Uterus (tissue), 2 donors: ENCODE measurements around the gene RPS6KC1.

Source experiments
- POLR2A ChIP-seq, 2 donors: fragments of 450-650 bp; IDR thresholded peaks; one replicate each; pipeline ENCODE4 v1.6.1; 2016; ENCODE audit warnings: antibody characterized with exemption in 2 of 2, mild to moderate bottlenecking in 1 of 2, moderate library complexity in 1 of 2
- TF ChIP-seq, protein P1 (sequence below), 4 experiments: fragments of 200-600 bp in 2 of 4; fragments of 450-650 bp in 2 of 4; sonication (generic) in 2 of 4; IDR thresholded peaks; one replicate each; pipeline ENCODE4 v1.5.1; 2016 to 2019; ENCODE audit warnings: antibody characterized with exemption in 4 of 4, mild to moderate bottlenecking in 2 of 4, moderate library complexity in 1 of 4

DNA sequence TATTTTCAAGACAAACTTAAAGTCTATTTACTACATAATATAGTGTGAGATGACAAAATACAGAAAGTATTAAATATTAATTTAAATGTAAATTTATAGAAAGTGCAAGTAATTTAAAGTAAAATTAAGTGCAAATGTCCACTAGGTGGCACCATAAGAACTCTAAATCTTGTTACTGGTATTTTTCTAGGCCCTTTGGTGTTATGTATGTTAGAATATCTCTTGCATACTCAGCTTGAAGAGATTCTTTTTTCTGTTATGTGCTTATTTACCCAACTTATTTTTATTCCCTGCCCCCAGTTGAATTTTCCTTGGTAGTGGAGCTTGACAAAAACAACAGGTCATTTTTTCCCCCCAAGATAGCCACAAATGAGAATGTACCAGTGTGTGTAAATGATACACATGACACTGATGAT is 71.5 kb downstream of the RPS6KC1 start:
- TF ChIP-seq, protein P1, sequence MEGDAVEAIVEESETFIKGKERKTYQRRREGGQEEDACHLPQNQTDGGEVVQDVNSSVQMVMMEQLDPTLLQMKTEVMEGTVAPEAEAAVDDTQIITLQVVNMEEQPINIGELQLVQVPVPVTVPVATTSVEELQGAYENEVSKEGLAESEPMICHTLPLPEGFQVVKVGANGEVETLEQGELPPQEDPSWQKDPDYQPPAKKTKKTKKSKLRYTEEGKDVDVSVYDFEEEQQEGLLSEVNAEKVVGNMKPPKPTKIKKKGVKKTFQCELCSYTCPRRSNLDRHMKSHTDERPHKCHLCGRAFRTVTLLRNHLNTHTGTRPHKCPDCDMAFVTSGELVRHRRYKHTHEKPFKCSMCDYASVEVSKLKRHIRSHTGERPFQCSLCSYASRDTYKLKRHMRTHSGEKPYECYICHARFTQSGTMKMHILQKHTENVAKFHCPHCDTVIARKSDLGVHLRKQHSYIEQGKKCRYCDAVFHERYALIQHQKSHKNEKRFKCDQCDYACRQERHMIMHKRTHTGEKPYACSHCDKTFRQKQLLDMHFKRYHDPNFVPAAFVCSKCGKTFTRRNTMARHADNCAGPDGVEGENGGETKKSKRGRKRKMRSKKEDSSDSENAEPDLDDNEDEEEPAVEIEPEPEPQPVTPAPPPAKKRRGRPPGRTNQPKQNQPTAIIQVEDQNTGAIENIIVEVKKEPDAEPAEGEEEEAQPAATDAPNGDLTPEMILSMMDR (IDR thresholded peaks at IDR 0.05), result peak; percentile 14 to 54 (median 38)
- no peak for TF ChIP-seq POLR2A (IDR thresholded peaks at IDR 0.05)
